SK-N-SH treated with all-trans-retinoic acid at 6 μM for 48 hours (cell line): Measurements from ENCODE around the gene USP36.

Experiments
- CSDC2 ChIP-seq: fragments of 250-450 bp; sonication (Bioruptor Pico); IDR thresholded peaks from 2 replicates; pipeline ENCODE4 v1.5.0; 2020; ENCODE audit warnings: mild to moderate bottlenecking, moderate library complexity
- CSRNP3 ChIP-seq: fragments of 250-450 bp; sonication (Bioruptor Pico); IDR thresholded peaks from 2 replicates; pipeline ENCODE4 v1.5.1; 2021; ENCODE audit warnings: mild to moderate bottlenecking, moderate library complexity
- ESRRG ChIP-seq: fragments of 250-450 bp; sonication (Bioruptor Pico); IDR thresholded peaks from 2 replicates; pipeline ENCODE4 v1.6.1; 2021; ENCODE audit warnings: mild to moderate bottlenecking
- PATZ1 ChIP-seq: fragments of 250-450 bp; sonication (Bioruptor Pico); IDR thresholded peaks from 2 replicates; pipeline ENCODE4 v1.8.0; 2020; ENCODE audit warnings: mild to moderate bottlenecking, moderate library complexity, borderline replicate concordance
- TCF4 ChIP-seq: fragments of 250-450 bp; sonication (Bioruptor Pico); IDR thresholded peaks from 2 replicates; pipeline ENCODE4 v1.8.0; 2021; ENCODE audit warnings: mild to moderate bottlenecking, moderate library complexity, borderline replicate concordance
- ZC3H10 ChIP-seq: fragments of 250-450 bp; sonication (Bioruptor Pico); IDR thresholded peaks from 2 replicates; pipeline ENCODE4 v1.5.1; 2021; ENCODE audit warnings: mild to moderate bottlenecking, moderate library complexity
- ZFP30 ChIP-seq: fragments of 450-650 bp; formaldehyde crosslinking; IDR thresholded peaks from 2 replicates; pipeline ENCODE4 v1.5.0; 2022; ENCODE audit warnings: mild to moderate bottlenecking, moderate library complexity
- ZNF70 ChIP-seq: fragments of 450-650 bp; formaldehyde crosslinking; IDR thresholded peaks from 2 replicates; pipeline ENCODE4 v1.5.0; 2020; ENCODE audit warnings: mild to moderate bottlenecking, moderate library complexity

GRCh38 chr17:78883089-78883532 lies 42.5 kb upstream of the USP36 start:
- TF ChIP-seq ZFP30 (CRISPR knock-in tag) (no peak; the same call in 1 of the 2 replicates), CSDC2 (0 out of 2 replicates have a peak, but pooled peaks have one; percentile 24), CSRNP3 (CRISPR knock-in tag) (no peak), ZNF70 (CRISPR knock-in tag) (0 out of 2 replicates have a peak, but pooled peaks have one; percentile 12), ESRRG (CRISPR knock-in tag) (no peak), PATZ1 (CRISPR knock-in tag) (no peak), ZC3H10 (CRISPR knock-in tag) (no peak), TCF4 (0 out of 2 replicates have a peak, but pooled peaks have one; percentile 9)
